PFSK-1 (cell line): ENCODE measurements around the gene ZNF354C.

ENCODE experiments used
- FOXP2 ChIP-seq: optimal IDR thresholded peaks from 2 replicates; pipeline ENCODE3; 2011; ENCODE audit warnings: borderline replicate concordance, control low read depth, inconsistent platforms; ENCODE audit not compliant: insufficient read depth; ENCODE audit errors: extremely low read length, extremely low read depth
- POLR2AphosphoS5 ChIP-seq: IDR thresholded peaks from 2 replicates; pipeline ENCODE4 v1.6.1; 2012; ENCODE audit warnings: low read depth, mild to moderate bottlenecking, control low read depth, low read length, moderate library complexity
- REST ChIP-seq, 2 experiments: IDR thresholded peaks; 2 replicates each; pipeline versions ENCODE4 v1.6.1 to v1.8.0; 2011 to 2012; ENCODE audit warnings: low read depth in 2 of 2, low read length in 2 of 2, control low read depth in 1 of 2, inconsistent platforms in 1 of 2, mild to moderate bottlenecking in 1 of 2, moderate library complexity in 1 of 2; ENCODE audit not compliant: insufficient read depth in 1 of 2
- SIN3A ChIP-seq: IDR thresholded peaks from 2 replicates; pipeline ENCODE4 v1.6.1; 2012; ENCODE audit warnings: mild to moderate bottlenecking, low read length, moderate library complexity, borderline replicate concordance; ENCODE audit not compliant: insufficient read depth
- TAF1 ChIP-seq: IDR thresholded peaks from 2 replicates; pipeline ENCODE4 v1.6.1; 2012; ENCODE audit warnings: low read length, control low read depth, borderline replicate concordance; ENCODE audit not compliant: insufficient read depth

Gene ZNF354C

DNA sequence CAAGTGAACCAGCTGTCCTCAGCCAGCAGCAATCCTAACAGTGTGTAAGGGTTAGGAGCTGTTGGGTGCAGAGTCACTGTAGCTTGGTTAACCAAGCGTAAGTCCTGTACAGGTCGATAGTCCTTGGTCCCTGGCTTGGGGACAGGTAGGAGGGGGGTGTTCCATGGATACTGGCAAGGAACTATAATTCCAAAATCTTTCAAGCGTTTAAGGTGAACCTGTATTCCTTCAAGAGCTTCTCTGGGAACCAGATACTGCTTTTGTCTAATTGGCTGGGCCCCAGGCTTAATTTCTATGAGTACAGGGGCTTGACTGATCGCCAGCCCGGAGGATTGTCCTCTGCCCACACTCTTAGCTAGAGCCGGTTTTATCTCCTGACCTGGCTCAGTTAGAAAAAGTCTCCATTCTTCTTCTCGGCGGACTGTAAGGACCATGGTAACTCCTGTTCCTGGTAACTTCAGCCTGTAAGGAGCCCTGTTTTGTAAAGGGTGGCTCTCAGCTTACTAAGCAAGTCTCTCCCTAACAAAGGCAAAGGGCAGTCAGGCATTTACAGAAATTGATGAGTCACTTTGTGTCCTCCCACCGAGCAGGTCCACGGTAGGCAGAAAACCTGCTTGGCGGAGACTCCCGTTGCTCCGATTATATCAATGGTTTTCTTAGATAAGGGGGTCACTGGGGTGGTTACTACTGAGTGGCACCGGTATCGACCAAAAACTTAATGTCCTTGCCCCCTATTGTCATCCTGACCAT is 6.0 kb upstream of the ZNF354C start:
- TF ChIP-seq POLR2AphosphoS5 (no peak), TAF1 (no peak), FOXP2 (no peak), REST (IDR thresholded peaks at IDR 0.05; ENCODE audit: insufficient read depth in 1 of 2, low read depth in 2 of 2, low read length in 2 of 2) (no peak), SIN3A (no peak)

DNA sequence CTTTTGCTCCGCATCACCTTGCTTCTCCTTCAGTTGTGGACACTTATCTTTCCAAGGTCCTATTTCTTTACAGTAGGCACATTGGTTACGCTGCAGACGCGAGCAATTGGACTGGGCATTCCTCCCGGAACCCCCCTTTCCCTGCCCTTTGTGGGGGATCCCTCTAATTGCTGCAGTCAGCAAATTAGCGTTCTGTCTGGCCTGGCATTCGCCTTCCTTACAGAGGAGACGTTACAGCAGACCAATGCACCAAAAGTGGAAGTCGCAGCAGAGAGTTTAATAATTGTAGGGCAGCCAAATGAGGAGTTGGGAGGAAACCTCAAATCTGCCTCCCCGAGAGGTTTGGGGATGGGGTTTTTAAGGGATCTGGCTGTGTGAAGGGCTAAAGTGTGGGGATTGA is 5.3 kb upstream of the ZNF354C start:
- TF ChIP-seq FOXP2 = no peak
- TF ChIP-seq TAF1 = no peak
- TF ChIP-seq POLR2AphosphoS5 = no peak
- TF ChIP-seq SIN3A = no peak
- TF ChIP-seq REST (IDR thresholded peaks at IDR 0.05; ENCODE audit: insufficient read depth in 1 of 2, low read depth in 2 of 2, low read length in 2 of 2) = no peak

GRCh38 chr5:179055436-179055835 is 4.7 kb upstream of the ZNF354C start:
- TF ChIP-seq TAF1 (no peak), POLR2AphosphoS5 (no peak), SIN3A (no peak), FOXP2 (no peak), REST (IDR thresholded peaks at IDR 0.05; ENCODE audit: insufficient read depth in 1 of 2, low read depth in 2 of 2, low read length in 2 of 2) (no peak)

- TF ChIP-seq REST (IDR thresholded peaks at IDR 0.05; ENCODE audit: insufficient read depth in 1 of 2, low read depth in 2 of 2, low read length in 2 of 2) = no peak
- no peak for TF ChIP-seq POLR2AphosphoS5
- no peak for TF ChIP-seq SIN3A
- no peak for TF ChIP-seq FOXP2
Measured at GRCh38 chr5:179055841-179056240, 4.3 kb upstream of the ZNF354C start.

DNA sequence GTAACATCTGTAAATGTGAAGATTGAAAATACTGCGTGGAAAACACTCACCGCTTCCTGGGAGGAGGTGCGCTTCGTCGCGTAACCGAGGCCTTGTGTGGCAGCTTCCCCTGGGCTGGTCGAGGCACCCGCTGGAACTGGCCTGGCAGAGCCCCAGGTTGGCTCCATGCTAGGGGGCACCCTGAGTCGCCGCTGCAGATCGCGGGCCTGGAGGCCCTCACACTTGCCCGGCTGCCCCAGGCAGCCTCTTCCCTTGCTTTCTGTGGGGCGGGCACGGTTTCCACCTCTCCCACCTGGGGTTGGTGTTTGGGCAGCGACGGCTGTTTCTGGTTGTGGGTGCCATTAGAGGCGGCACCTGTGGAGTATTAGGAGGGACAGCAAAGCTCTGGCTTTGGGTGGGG is 852 bp downstream of the ZNF354C start:
- TF ChIP-seq REST (IDR thresholded peaks at IDR 0.05; ENCODE audit: insufficient read depth in 1 of 2, low read depth in 2 of 2, low read length in 2 of 2) (no peak), POLR2AphosphoS5 (no peak), SIN3A (no peak), TAF1 (no peak), FOXP2 (no peak)
